Panc1 (cell line): ENCODE measurements around the gene PRXL2C. TPM values are rescaled to one million over a fixed set of nuclear protein-coding genes. Genes with fewer than 3 reads are reported as not detected.

Experiments
- ATAC-seq: fragments of 200-7000 bp; cut with Tn5 transposase; 2 replicates; pipeline ENCODE4 v1.9.1; 2020; ENCODE audit warnings: mild to moderate bottlenecking, moderate library complexity
- BruUV-seq: library from RNA; stranded (reverse); fragments of 400-500 nt; replicated peaks from 2 replicates; lab custom pipeline; 2021; lab: Mats Ljungman, UMichigan
- CTCF ChIA-PET: fragments of 300-600 bp; sonication (Branson Sonifier 250); formaldehyde crosslinking; loops from one replicate; lab custom pipeline; 2022; ENCODE audit warnings: antibody characterized with exemption; lab: Charles Lee
- POLR2A ChIA-PET: fragments of 300-600 bp; sonication (Branson Sonifier 250); formaldehyde crosslinking; loops from one replicate; lab custom pipeline; 2022; ENCODE audit warnings: antibody characterized with exemption; lab: Charles Lee
- DNase-seq: peaks from one replicate; pipeline ENCODE4 v3.0.0-alpha.2; 2010; ENCODE audit warnings: low read depth, low spot score
- H3K27ac ChIP-seq: 2 replicates; pipeline ENCODE4 v1.5.1; 2011; ENCODE audit warnings: mild to moderate bottlenecking, low read length, inconsistent platforms
- H3K27me3 ChIP-seq: fragments of 200-500 bp; sonication (Bioruptor generic); 2 replicates; pipeline ENCODE4 v1.6.0; 2014; ENCODE audit warnings: low read length, inconsistent platforms; ENCODE audit not compliant: control insufficient read depth, insufficient read depth
- H3K36me3 ChIP-seq: fragments of 200-500 bp; sonication (Bioruptor generic); 2 replicates; pipeline ENCODE4 v1.5.1; 2014; ENCODE audit warnings: inconsistent platforms, mild to moderate bottlenecking, low read length, moderate library complexity; ENCODE audit not compliant: control insufficient read depth, insufficient read depth
- H3K4me1 ChIP-seq: 2 replicates; pipeline ENCODE4 v1.5.1; 2011; ENCODE audit warnings: inconsistent platforms, mild to moderate bottlenecking, low read length, moderate library complexity; ENCODE audit not compliant: control insufficient read depth, insufficient read depth
- H3K4me3 ChIP-seq, 2 experiments: 2 replicates each; pipeline ENCODE4 v1.5.1; 2011 to 2012; ENCODE audit warnings: low read depth in 2 of 2, low read length in 2 of 2, mild to moderate bottlenecking in 2 of 2, inconsistent platforms in 1 of 2, moderate library complexity in 1 of 2
- H3K9me3 ChIP-seq: fragments of 200-500 bp; sonication (Bioruptor generic); 2 replicates; pipeline ENCODE4 v1.5.1; 2014; ENCODE audit warnings: low read depth, mild to moderate bottlenecking, inconsistent platforms, low read length, moderate library complexity; ENCODE audit not compliant: control insufficient read depth, insufficient read depth
- POLR2AphosphoS5 ChIP-seq: IDR thresholded peaks from 2 replicates; pipeline ENCODE4 v1.6.1; 2012; ENCODE audit warnings: mild to moderate bottlenecking, low read depth, low read length, moderate library complexity
- SIN3A ChIP-seq: IDR thresholded peaks from 2 replicates; pipeline ENCODE4 v1.6.1; 2012; ENCODE audit warnings: low read depth, mild to moderate bottlenecking, low read length, moderate library complexity, borderline replicate concordance; ENCODE audit not compliant: insufficient read depth
- TCF7L2 ChIP-seq: IDR thresholded peaks from 2 replicates; pipeline ENCODE4 v1.6.1; 2011; ENCODE audit warnings: mild to moderate bottlenecking, low read depth, low read length, inconsistent platforms
- in situ Hi-C: cut with HindIII; loops from 2 replicates; pipeline ENCODE4 v1.10.0; 2016; ENCODE audit warnings: low sequenced_read_pairs, low pct_unique_long_range_greater_than_20kb
- intact Hi-C: fragments of 100-400 bp; cut with micrococcal nuclease; formaldehyde crosslinking; loops from one replicate; pipeline ENCODE4 v1.10.0; 2022; ENCODE audit not compliant: unreplicated experiment
- total RNA-seq: library from RNA; stranded (reverse); gene quantifications from one replicate; pipeline ENCODE4 v1.2.1, GENCODE V29; 2021; ENCODE audit not compliant: unreplicated experiment
- TF ChIP-seq, protein P1 (sequence below), 2 experiments: IDR thresholded peaks; 2 replicates each; pipeline ENCODE4 v1.6.1; 2011 to 2012; ENCODE audit warnings: low read depth in 2 of 2, control low read depth in 1 of 2, low read length in 1 of 2, mild to moderate bottlenecking in 1 of 2, moderate library complexity in 1 of 2; ENCODE audit not compliant: insufficient read depth in 1 of 2
- TF ChIP-seq, protein P2 (sequence below): fragments of 450-650 bp; IDR thresholded peaks from 2 replicates; pipeline ENCODE4 v1.5.1; 2017; ENCODE audit warnings: mild to moderate bottlenecking

PRXL2C gene
- total RNA-seq, 1 experiment from 2014 or later: 14.0 TPM

GRCh38 chr9:96604004-96604319 is 51.2 kb downstream of the PRXL2C start:
- in situ Hi-C loops: no loop called here
- ChIA-PET CTCF (no interaction called here), POLR2A (interaction anchor here (0.8 kb wide), 1 partner anchor 16 kb away, joined by 5 read pairs; no protein-coding TSS in a partner anchor)
- no peaks in the 10 kb centered on the region for H3K27me3 ChIP-seq
- intact Hi-C loops: no loop called here
- no peaks in the 10 kb centered on the region for H3K36me3 ChIP-seq
- BruUV-seq: no TSS peak
- DNase-seq (no peak), ATAC-seq (no peak)
- TF ChIP-seq, protein P1, sequence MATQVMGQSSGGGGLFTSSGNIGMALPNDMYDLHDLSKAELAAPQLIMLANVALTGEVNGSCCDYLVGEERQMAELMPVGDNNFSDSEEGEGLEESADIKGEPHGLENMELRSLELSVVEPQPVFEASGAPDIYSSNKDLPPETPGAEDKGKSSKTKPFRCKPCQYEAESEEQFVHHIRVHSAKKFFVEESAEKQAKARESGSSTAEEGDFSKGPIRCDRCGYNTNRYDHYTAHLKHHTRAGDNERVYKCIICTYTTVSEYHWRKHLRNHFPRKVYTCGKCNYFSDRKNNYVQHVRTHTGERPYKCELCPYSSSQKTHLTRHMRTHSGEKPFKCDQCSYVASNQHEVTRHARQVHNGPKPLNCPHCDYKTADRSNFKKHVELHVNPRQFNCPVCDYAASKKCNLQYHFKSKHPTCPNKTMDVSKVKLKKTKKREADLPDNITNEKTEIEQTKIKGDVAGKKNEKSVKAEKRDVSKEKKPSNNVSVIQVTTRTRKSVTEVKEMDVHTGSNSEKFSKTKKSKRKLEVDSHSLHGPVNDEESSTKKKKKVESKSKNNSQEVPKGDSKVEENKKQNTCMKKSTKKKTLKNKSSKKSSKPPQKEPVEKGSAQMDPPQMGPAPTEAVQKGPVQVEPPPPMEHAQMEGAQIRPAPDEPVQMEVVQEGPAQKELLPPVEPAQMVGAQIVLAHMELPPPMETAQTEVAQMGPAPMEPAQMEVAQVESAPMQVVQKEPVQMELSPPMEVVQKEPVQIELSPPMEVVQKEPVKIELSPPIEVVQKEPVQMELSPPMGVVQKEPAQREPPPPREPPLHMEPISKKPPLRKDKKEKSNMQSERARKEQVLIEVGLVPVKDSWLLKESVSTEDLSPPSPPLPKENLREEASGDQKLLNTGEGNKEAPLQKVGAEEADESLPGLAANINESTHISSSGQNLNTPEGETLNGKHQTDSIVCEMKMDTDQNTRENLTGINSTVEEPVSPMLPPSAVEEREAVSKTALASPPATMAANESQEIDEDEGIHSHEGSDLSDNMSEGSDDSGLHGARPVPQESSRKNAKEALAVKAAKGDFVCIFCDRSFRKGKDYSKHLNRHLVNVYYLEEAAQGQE (IDR thresholded peaks at IDR 0.05; ENCODE audit: insufficient read depth in 1 of 2, low read depth in 2 of 2, low read length in 1 of 2): no peak
- TF ChIP-seq, protein P2, sequence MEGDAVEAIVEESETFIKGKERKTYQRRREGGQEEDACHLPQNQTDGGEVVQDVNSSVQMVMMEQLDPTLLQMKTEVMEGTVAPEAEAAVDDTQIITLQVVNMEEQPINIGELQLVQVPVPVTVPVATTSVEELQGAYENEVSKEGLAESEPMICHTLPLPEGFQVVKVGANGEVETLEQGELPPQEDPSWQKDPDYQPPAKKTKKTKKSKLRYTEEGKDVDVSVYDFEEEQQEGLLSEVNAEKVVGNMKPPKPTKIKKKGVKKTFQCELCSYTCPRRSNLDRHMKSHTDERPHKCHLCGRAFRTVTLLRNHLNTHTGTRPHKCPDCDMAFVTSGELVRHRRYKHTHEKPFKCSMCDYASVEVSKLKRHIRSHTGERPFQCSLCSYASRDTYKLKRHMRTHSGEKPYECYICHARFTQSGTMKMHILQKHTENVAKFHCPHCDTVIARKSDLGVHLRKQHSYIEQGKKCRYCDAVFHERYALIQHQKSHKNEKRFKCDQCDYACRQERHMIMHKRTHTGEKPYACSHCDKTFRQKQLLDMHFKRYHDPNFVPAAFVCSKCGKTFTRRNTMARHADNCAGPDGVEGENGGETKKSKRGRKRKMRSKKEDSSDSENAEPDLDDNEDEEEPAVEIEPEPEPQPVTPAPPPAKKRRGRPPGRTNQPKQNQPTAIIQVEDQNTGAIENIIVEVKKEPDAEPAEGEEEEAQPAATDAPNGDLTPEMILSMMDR: no peak
- TF ChIP-seq SIN3A (no peak), POLR2AphosphoS5 (no peak), TCF7L2 (no peak)
- H3K9me3 ChIP-seq: no peaks in the 10 kb centered on the region
- no peaks in the 10 kb centered on the region; the same call in 1 of the 2 replicates for H3K4me1 ChIP-seq
- H3K4me3 ChIP-seq: no peak overlapping the region
- H3K27ac ChIP-seq: no peak overlapping the region

- CTCF ChIA-PET: no interaction called here
Measured at GRCh38 chr9:96603305-96604003, 51.7 kb downstream of the PRXL2C start.

More at GRCh38 chr9:96603305-96604003, 51.7 kb downstream of the PRXL2C start:
- Histone ChIP-seq H3K9me3 (no peaks in the 10 kb centered on the region), H3K27me3 (no peaks in the 10 kb centered on the region), H3K4me3 (no peak overlapping the region), H3K27ac (no peak overlapping the region), H3K4me1 (no peaks in the 10 kb centered on the region; the same call in 1 of the 2 replicates), H3K36me3 (no peaks in the 10 kb centered on the region)
- POLR2A ChIA-PET: interaction anchor here (0.8 kb wide), 1 partner anchor 15 kb away, joined by 5 read pairs; no protein-coding TSS in a partner anchor
- BruUV-seq: TSS peak; percentile 30
- in situ Hi-C loops (no loop called here), intact Hi-C loops (no loop called here)
- ATAC-seq (no peak), DNase-seq (no peak)
- TF ChIP-seq TCF7L2 (no peak), SIN3A (no peak), POLR2AphosphoS5 (no peak)
- TF ChIP-seq, protein P2: no peak
- TF ChIP-seq, protein P1 (IDR thresholded peaks at IDR 0.05; ENCODE audit: insufficient read depth in 1 of 2, low read depth in 2 of 2, low read length in 1 of 2): no peak
